ENCODE measurements around the gene PIP5K1A.
"Not testable (repeated sequence)": the region's sequence is repeated elsewhere in the genome, so short reads cannot be mapped to it uniquely, and the experiment has no call there.

Gene PIP5K1A

DNA sequence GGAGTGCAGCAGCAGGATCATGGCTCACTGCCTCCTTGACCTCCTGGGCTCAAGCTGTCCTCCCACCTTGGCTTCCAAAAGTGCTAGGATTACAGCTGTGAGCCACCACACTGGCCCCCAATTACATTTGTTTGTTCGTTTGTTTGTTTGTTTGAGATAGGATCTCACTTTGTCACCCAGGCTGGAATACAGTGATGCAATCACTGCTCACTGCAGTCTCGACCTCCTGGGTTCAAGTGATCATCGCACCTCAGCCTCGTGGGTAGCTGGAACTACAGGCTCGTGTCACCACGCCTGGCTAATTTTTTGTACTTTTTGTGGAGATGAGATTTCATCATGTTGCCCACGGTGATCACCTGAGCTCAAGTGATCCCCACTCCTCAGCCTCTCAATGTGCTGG lies 6.3 kb upstream of the PIP5K1A start:
- DNase-seq: no peak

DNA sequence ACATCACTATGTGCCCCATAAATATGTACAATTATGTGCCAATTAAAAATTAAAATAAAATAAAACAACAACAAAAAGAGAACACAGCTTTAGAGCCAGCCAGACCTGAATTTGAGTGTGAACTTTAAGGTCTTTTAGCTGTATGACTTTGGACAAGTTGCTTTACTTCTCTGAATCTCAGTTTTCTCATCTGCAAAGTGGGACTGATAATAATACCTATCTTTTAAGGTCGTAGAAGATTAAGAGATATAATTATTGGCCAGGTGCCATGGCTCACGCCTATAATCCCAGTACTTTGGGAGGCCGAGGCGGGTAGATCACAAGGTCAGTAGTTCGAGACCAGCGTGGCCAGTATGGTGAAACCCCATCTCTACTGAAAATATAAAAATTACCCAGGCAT lies 5.0 kb upstream of the PIP5K1A start:
- DNase-seq: no peak

DNA sequence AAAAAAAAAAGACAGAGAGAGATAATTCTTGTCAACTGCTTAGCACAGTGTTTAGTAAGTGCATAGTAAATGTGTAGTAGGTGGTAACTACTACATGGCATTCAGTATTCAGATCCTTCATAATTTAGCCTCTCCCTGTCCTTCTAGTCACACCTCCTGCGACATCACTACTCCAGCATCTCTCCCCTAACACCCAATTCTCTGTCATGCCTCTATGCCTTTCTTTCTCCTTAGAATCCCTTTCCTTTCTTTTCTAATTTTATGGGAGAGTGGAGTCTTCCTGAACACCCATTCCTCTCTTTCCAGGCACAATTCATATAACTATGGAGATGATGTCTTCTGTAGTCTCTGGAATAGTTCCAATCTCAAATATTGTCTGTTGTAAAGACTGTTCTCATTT lies 4.5 kb upstream of the PIP5K1A start:
- DNase-seq: no peak

DNA sequence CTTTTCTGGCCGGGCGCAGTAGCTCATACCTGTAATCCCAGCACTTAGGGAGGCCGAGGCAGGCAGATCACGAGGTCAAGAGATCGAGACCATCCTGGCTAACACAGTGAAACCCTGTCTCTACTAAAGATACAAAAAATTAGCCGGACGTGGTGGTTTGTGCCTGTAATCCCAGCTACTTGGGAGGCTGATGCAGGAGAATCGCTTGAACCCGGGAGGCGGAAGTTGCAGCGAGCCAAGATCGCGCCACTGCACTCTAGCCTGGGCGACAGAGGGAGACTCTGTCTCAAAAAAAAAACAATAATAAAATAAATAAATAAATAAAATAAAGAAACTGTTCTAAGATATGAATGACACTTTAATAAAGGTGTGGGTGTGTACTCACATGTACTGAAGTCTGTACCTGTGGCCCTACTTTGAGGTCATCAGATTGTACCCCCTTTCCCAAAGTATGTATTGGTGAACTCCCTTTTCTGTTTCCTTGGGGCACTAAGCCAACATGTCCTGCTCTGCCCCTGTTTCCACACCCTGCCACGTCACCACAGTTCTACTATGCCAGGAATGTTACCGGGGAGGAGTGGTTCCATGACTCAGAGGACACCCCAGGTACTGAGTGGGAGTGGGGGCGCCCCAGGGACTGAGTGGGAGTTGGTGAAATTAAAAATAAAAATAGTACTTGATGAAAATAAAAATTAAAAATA lies 3.3 kb upstream of the PIP5K1A start:
- not testable (repeated sequence) for DNase-seq

DNA sequence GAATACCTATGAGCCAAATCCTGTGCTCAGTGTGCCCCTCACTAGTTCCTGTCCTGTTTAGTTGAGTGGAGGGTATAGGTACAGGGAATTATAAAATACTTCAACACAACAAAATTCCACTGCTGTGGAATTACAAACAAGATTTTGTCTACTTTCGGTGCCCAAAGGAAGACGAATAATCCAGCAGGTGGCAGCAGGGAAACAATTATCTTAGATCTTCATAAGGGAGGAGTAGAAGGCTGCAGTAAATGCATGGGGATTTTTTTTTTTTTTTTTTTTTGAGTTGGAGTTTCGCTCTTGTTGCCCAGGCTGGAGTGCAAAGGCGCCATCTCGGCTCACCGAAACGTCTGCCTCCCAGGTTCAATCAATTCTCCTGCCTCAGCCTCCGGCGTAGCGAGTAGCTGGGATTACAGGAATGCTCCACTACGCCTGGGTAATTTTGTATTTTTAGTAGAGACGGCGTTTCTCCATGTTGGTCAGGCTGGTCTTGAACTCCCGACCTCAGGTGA lies 2.0 kb upstream of the PIP5K1A start:
- DNase-seq: peak; percentile 96

DNA sequence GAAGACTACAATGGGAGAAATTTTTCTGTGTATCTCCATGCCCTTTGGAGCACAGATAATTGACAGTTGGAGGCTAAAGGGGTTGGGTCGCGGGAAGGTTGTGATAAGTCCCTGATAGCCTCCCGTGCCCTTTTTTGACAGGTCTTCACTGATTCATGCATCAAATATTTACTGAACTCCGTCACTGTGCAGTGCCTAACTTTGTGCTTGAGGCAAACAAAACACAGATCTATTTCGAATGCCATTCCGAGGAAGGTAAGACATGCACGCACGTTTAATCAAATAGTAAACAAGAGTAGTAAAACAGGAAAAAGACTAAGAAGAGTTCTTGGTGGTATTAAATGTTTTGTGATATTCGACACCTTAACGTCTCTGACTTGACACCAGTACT lies 494 bp upstream of the PIP5K1A start:
- peak; percentile 83 for DNase-seq

DNA sequence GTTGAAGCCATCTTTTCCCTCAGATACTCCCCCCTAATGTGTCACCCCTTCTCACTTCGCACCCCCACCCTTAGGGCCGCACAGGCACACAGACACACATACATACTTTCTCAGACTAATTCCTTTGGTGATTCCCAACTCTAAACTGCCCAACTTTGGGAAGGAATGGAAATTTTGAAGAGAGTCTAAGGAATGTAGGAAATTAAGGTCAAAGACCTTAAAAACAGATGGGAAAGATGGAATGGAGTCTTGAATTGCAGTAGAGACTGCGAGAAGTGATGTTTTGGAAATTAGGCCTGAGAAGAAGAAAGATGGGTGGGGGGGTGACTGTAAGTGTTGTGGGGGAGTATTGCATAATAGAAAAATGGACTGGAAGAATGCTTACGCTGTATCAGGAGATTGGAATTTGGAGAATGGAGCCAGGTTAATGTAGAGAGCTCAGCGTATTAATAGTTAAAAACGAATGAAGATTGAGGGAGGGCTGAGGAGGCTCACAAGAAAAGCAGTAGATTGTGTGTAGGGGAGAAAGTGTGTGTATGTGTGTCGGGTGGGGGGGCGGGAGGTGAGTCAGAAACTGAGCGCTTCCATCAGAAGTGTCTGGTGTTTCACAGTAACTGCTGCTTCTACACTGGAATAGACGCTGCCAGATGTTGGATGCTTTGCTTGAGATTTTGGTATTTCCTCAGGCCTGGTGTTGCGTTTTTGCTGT lies 1.7 kb downstream of the PIP5K1A start:
- DNase-seq: no peak

DNA sequence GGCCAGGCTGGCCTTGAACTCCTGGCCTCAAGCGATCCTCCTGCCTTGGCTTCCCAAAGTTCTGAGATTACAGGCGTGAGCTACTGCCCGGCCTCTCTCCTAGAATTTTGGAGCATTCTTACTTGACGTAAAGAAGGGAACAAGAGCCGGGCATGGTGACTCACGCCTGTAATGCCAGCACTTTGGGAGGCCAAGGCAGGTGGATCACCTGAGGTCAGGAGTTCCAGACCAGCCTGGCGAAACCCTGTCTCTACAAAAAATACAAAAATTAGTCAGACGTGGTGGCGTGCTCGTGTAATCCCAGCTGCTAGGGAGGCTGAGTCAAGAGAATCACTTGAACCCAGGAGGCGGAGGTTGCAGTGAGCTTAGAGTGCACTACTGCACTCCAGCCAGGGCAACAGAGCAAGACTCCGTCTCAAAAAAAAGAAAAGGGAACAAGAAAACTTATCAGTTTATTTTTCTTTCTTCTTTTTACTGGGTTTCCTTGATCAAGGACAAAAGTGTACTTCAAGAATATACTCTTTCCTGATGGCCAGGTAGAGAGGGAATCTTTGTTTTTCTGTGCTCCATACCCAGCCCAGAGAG lies 7.1 kb downstream of the PIP5K1A start:
- not testable (repeated sequence) for DNase-seq

DNA sequence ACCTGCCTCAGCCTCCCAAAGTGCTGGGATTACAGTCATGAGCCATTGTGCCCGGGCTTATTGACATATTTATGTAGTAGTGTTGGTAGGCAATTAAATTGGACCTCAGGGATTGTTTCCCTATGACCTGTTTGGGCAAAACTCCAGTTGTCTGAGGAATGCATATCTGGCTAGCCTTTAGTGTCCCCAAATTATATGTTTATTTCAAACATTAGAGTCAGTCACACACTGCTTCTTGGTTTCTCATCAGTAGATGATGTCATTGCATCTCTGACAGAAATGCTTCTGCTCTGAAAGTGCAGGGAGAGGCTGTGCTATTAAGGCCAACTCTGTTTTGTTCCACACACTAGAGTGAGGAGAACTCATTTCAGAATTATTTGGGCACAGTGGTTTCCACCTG lies 12.5 kb downstream of the PIP5K1A start:
- no peak for DNase-seq

DNA sequence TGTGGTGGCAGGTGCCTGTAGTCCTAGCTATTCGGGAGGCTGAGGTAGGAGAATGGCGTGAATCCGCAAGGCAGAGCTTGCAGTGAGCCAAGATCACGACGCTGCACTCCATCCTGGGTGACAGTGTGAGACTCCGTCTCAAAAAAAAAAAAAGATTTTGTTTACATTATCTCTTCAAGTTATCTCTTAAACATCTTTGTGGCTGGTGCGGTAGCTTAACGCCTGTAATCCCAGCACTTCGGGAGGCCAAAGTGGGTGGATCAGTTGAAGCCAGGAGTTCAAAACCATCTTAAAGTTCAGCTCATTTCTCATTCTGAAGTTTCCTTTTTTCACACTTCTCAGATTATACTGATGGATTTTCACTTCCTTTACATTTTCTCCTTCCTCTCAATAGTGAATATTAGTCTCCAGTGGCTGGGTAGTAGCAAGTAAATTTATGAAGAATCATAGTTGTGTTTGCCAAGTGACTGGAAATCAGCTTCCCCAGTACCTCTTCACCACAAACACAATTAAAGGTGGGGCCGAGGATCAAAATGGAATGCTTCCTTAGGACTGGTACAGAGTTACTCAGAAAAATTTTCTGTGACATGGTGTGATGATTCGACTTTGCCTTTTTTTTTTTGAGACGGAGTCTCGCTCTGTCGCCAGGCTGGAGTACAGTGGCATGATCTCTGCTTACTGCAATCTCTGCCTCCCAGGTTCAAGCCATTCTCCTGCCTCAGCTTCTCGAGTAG lies 13.8 kb downstream of the PIP5K1A start:
- no peak for DNase-seq

DNA sequence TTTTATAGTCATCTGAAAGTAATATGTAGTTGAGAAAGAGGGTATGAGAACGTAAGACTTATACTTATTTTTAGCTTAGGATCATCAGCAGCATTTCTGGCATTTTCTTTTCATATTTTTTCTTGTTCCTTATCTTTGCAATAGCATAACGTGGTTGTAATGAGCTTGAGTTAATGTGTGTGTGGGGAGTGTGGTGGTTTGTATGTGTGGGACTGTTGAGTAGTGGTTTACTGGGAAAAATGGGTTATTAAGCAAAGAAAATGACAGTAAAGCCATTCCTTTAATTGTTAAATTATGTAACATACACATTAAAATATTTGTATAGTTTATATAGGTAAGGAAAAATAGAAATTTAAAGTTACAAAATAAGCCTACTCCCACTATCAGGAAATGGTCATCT lies 15.2 kb downstream of the PIP5K1A start:
- peak; percentile 39 for DNase-seq

DNA sequence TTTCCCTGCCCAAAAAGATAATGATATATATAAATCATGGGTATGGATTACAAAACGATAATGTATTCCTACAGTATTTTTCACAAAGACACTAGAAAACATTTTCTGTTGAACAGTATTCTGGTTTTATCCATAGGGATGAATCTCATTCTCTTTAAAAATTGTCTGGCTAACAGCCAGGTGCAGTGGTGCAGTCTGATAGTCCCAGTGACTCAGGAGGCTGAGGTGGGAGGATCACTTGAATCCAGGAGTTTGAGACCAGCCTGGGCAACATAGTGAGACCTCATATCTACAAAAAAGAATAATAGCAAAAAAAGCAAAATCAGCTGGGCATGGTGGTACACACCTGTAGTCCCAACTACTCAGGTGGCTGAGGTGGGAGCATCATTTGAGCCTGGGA lies 23.3 kb downstream of the PIP5K1A start:
- DNase-seq: no peak

DNA sequence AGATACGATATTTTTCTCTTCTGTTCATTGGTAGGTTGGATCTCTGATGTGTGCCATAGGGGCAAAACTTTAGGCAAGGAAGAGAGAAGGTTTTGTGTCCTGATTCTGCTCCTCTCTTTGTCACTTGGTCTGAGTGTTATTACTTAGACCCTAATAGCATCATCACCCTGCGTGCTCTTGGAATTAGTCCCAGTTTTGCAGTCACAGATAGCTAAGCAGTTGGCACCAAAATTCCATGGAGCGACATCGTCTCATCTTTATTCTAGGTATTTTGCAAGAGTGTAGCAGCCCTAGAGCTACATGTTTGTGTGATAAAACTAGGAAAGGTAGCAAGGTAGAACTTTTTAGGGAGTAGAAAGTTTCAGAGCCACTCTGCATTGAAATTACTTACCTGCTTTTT lies 23.8 kb downstream of the PIP5K1A start:
- DNase-seq: no peak

DNA sequence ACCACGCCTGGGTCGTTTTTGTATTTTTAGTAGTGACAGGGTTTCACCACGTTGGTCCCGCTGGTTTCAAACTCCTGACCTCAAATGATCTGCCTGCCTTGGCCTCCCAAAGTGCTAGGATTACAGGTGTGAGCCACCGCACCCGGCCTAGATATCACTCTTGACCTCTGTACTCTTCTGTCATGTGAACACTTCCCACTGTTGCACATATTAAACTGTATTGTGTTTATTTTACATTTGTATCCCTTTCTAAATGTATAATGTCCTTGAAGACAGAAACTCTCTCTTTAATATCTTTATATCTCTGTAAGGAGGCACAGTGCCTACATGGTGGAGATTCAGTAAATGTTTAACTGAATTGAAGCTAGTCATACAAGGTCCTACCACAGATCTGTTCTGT lies 36.9 kb downstream of the PIP5K1A start:
- no peak for DNase-seq

DNA sequence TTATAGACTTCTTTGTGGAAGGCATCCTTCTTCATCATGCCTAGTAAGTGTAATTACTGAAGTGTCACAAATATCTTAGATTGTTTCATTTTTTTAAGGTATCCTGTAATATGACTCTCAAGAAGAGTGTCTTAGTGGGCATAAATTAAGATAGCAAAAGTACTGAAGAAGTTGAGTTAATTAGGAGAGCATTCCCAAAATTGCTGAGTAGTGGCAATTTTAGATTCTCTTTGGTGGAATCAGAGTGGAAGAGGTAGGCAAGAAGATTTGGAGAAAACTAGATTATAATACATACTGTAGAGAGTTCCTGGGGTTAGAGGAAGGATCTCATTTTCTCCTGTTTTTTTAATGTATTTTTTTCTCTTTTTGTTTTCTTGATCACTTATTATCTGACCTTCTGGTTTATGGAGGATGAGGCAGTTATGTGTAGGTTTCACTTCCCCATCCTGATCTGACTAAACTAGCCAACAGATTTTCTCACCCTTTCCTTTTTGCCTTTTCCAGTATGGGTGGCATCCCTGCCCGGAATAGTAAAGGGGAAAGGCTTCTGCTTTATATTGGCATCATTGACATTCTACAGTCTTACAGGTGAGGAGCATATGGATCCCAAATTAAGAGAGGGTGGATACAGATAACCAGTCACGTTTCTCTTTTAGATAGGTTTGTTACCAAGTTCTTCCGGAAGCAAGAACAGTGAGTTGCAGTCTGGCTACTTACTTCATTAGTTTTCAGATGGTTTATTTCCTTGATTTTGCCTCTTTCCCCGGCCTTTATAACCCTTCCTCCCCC lies 39.5 kb downstream of the PIP5K1A start:
- DNase-seq: no peak

DNA sequence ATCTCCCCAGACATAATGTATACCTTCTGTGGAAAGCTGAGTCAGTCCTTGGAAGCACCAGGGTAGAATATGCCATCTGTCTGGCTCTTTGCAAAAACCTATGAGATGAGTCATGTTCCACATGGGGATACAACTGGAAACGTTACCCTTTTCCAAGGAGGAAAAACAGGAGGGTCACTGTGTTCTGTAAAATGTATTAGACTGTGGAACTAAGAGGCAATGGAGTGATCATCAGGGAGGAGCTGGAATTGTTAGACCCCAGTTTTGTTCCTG lies 40.1 kb downstream of the PIP5K1A start:
- DNase-seq: no peak

DNA sequence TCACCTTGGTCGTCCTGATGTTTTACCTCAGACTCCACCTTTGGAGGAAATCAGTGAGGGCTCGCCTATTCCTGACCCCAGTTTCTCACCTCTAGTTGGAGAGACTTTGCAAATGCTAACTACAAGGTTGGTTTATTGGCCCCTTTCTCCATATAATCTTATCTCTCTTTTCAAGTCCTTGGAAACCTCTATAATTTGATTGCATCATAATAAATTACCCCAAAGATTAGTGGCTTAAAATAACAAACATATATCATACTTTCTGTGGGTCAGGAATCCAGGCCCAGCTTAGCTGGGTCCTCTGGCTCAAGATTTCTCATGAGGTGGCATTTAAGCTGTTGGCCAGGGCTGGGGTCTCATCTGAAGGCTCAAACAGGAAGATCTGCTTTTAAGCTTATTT lies 44.1 kb downstream of the PIP5K1A start:
- no peak for DNase-seq

DNA sequence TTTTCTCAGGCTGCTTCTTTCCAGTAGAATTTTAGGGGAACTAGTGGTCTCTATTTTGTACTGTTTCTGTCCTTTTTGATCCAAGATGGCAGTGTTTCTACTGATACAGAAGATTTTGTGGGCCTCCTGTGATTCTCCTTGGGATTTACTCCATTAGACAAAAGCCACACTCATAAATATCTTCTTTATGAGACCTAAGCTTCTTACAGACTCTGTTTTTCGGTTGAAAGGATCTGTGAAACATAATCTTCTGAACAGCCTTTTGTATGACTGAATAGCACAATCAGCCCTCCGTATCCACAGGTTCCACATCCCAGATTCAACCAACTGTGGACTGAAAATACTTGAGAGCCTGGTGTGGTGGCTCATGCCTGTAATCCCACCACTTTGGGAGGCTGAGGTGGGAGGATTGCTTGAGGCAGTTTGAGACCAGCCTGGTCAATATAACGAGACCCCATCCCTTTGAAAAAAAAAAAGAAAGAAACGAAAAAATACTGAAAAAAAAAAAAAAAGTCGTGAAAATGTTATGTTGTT lies 45.4 kb downstream of the PIP5K1A start:
- no peak for DNase-seq

DNA sequence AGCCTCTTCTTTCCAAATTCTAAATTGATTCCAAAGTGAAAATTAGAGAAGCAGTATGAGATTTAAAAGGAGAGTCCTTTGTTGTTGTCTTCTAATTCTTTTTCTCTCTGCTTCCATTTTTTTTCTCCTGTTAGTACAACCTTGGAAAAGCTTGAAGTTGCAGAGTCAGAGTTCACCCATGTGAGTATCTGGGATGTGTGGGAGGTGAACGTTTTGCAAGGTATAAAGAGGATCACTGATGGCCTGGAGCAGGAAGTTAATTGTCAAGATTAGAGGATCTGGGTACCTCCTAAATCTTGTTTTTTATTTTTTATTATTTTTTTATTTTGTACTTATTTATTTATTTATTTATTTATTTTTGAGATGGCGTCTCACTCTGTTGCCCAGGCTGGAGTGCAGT lies 48.4 kb downstream of the PIP5K1A start:
- DNase-seq: no peak

DNA sequence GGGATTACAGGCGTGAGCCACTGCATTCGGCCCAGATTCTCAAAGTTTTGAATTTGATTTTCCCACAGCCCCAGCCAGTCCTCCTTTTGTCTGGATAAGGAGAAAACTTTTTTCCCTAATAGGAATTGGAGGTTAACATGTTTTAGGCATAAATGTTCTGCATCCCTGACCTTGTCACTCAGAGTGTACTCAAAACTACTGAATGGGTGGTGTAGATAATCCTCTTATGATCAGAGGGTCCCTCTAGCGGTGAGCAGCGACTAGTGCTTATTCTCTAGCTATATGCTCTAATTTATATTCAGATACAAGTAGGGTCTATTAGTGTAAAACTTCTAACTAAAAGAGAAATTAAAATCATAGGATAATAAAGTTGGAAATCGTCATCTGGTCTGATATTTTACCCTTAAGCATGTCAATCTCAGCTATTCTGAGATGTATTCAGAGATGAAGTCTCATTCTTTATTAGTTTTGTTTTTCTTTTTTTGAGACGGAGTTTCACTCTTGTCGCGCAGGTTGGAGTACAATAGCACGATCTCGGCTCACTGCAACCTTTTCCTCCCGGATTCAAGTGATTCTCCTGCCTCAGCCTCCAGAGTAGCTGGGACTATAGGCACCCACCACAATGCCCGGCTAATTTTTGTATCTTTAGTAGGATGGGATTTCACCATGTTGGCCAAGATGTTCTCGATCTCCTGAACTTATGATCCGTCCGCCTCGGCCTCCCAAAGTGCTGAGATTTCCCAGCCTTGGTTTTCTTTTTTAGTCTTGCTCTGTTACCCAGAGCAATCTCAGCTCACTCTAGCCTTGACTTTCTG lies 53.5 kb downstream of the PIP5K1A start:
- peak; percentile 91 for DNase-seq
